GM23248 (cell line): Measurements from ENCODE around the gene GABBR2. TPM values are rescaled to one million over a fixed set of nuclear protein-coding genes. Genes with fewer than 3 reads are reported as not detected.

ENCODE experiments used
- DNase-seq: peaks from one replicate; pipeline ENCODE4 v3.0.0-alpha.2; 2015
- H2AFZ ChIP-seq: fragments of 200-600 bp; sonication (generic); 2 replicates; pipeline ENCODE4 v1.6.1; 2016; ENCODE audit warnings: antibody characterized with exemption
- H3F3A ChIP-seq: fragments of 200-600 bp; sonication (generic); 2 replicates; pipeline ENCODE4 v1.6.1; 2016; ENCODE audit warnings: mild to moderate bottlenecking, antibody characterized with exemption, mixed run types; ENCODE audit not compliant: insufficient read depth
- H3K27ac ChIP-seq: fragments of 200-600 bp; sonication (generic); 2 replicates; pipeline ENCODE4 v1.5.1; 2016; ENCODE audit warnings: mild to moderate bottlenecking
- H3K27me3 ChIP-seq: fragments of 200-600 bp; sonication (generic); replicated peaks from 2 replicates; pipeline ENCODE4 v1.6.1; 2016; ENCODE audit warnings: mild to moderate bottlenecking; ENCODE audit not compliant: insufficient read depth
- H3K36me3 ChIP-seq: fragments of 200-600 bp; sonication (generic); 2 replicates; pipeline ENCODE4 v1.6.1; 2016; ENCODE audit warnings: low read depth, mild to moderate bottlenecking
- H3K4me1 ChIP-seq: fragments of 200-600 bp; sonication (generic); 2 replicates; pipeline ENCODE4 v1.6.1; 2016; ENCODE audit warnings: mild to moderate bottlenecking; ENCODE audit not compliant: insufficient read depth
- H3K4me2 ChIP-seq: fragments of 200-600 bp; sonication (generic); one replicate; pipeline ENCODE4 v1.6.1; 2016; ENCODE audit warnings: mild to moderate bottlenecking; ENCODE audit not compliant: unreplicated experiment
- H3K4me3 ChIP-seq: fragments of 200-600 bp; sonication (generic); 2 replicates; pipeline ENCODE4 v1.5.1; 2016; ENCODE audit warnings: mild to moderate bottlenecking
- H3K79me2 ChIP-seq: fragments of 200-600 bp; sonication (generic); 2 replicates; pipeline ENCODE4 v1.6.1; 2016; ENCODE audit warnings: mild to moderate bottlenecking; ENCODE audit not compliant: insufficient read depth
- H3K9ac ChIP-seq: fragments of 200-600 bp; sonication (generic); 2 replicates; pipeline ENCODE4 v1.6.1; 2016; ENCODE audit warnings: mild to moderate bottlenecking
- H3K9me2 ChIP-seq: fragments of 200-600 bp; sonication (generic); 2 replicates; pipeline ENCODE4 v1.6.1; 2016; ENCODE audit warnings: mixed run types, mild to moderate bottlenecking, moderate library complexity; ENCODE audit not compliant: insufficient read depth
- H3K9me3 ChIP-seq: fragments of 200-600 bp; sonication (generic); one replicate; pipeline ENCODE4 v1.6.1; 2017; ENCODE audit warnings: low read depth
- H4K20me1 ChIP-seq: fragments of 200-600 bp; sonication (generic); 2 replicates; pipeline ENCODE4 v1.6.0; 2016; ENCODE audit not compliant: insufficient read depth
- EZH2 ChIP-seq: fragments of 200-600 bp; sonication (generic); IDR thresholded peaks from 2 replicates; pipeline ENCODE4 v1.6.1; 2018; ENCODE audit warnings: antibody characterized with exemption, mild to moderate bottlenecking; ENCODE audit not compliant: insufficient read depth, poor library complexity, severe bottlenecking
- EZH2phosphoT487 ChIP-seq: fragments of 200-600 bp; sonication (generic); IDR thresholded peaks from 2 replicates; pipeline ENCODE4 v1.6.1; 2018; ENCODE audit warnings: antibody characterized with exemption, moderate library complexity, mild to moderate bottlenecking, low read depth; ENCODE audit not compliant: insufficient read depth
- WGBS, 2 experiments: methylation state at CpG; one replicate each; pipeline ENCODE4 v1.1.6; 2015 to 2017; ENCODE audit warnings: low lambda C conversion rate in 2 of 2, low coverage in 1 of 2; ENCODE audit errors: missing lambda C conversion rate in 2 of 2; 5-methylcytosine and 5-hydroxymethylcytosine counted together
- in situ Hi-C: fragments of 300-500 bp; cut with MboI; formaldehyde crosslinking; loops from 2 replicates; pipeline ENCODE4 v1.15.0; 2020
- polyA plus RNA-seq: library from polyadenylated mRNA; unstranded; fragments of >200 nt; fragmentation: Nextera tagmentation; extraction: Ambion mirVana; gene quantifications from 2 replicates; pipeline ENCODE4 v1.2.1, GENCODE V29; 2016
- total RNA-seq: library from RNA; depleted of rRNA; stranded (reverse); fragments of >200 nt; shearing (Covaris generic); gene quantifications from 2 replicates; pipeline ENCODE4 v1.2.3, GENCODE V29; 2014

GABBR2 gene
- total and polyA plus RNA-seq, 2 experiments from 2014 or later: 7.5 to 13.4 TPM

DNA sequence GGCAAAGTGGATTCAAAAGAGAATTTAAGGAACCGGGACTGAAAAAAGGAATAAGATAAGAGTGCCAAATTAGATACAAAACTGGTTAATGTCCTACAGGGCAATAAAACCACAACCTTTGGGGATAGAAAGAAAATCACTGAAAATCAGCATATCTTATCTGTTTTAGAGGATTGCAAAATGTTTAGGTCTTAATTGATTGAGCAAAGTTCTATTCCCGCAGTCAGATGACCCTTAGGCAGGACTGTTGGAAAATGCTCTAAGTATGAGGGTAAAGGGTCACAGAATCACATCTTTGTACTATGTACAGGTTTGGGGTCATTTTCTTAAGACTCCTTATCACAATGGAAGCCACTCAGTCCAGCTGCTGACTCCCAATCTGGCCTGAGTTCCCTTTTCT is 129.0 kb downstream of the GABBR2 start:
- Histone ChIP-seq H3K4me1 (peaks cover 7% of the 10 kb centered on the region; the same call in 1 of the 2 replicates), H3F3A (no peaks in the 10 kb centered on the region), H3K4me2 (no peak overlapping the region), H3K27me3 (no peaks in the 10 kb centered on the region), H3K9me3 (no peaks in the 10 kb centered on the region), H3K36me3 (no peaks in the 10 kb centered on the region), H4K20me1 (no peaks in the 10 kb centered on the region), H3K4me3 (no peak overlapping the region), H3K79me2 (no peaks in the 10 kb centered on the region), H3K9ac (no peak overlapping the region), H2AFZ (no peak overlapping the region), H3K27ac (no peak overlapping the region), H3K9me2 (no peaks in the 10 kb centered on the region)
- no peak for DNase-seq
- WGBS, 2 experiments: 50 to 53% methylated on average over 2 of the region's 2 CpGs
- TF ChIP-seq EZH2phosphoT487: no peak
- TF ChIP-seq EZH2: no peak
- in situ Hi-C loops: no loop called here

- Histone ChIP-seq H3K79me2 (no peaks in the 10 kb centered on the region), H3F3A (no peaks in the 10 kb centered on the region), H3K4me3 (no peak overlapping the region), H3K9ac (no peak overlapping the region), H4K20me1 (no peaks in the 10 kb centered on the region), H3K27ac (no peak overlapping the region), H3K9me3 (no peaks in the 10 kb centered on the region), H3K27me3 (no peaks in the 10 kb centered on the region), H3K9me2 (no peaks in the 10 kb centered on the region), H2AFZ (no peak overlapping the region), H3K36me3 (no peaks in the 10 kb centered on the region), H3K4me2 (no peak overlapping the region), H3K4me1 (peaks cover 7% of the 10 kb centered on the region; the same call in 1 of the 2 replicates)
- in situ Hi-C loops: no loop called here
- no peak for TF ChIP-seq EZH2
- TF ChIP-seq EZH2phosphoT487: no peak
- no peak for DNase-seq
- 70 to 72% methylated on average over 3 of the region's 3 CpGs for WGBS, 2 experiments
These were observed 131.3 kb downstream of the GABBR2 start for GRCh38 chr9:98577446-98577845.

GRCh38 chr9:98576859-98577258 is 131.9 kb downstream of the GABBR2 start:
- in situ Hi-C loops: no loop called here
- no peak for DNase-seq
- no peaks in the 10 kb centered on the region for H3K9me3 ChIP-seq
- H3K4me2 ChIP-seq: no peak overlapping the region
- H3K27ac ChIP-seq: no peak overlapping the region
- 55 to 61% methylated on average over 3 of the region's 3 CpGs for WGBS, 2 experiments
- peaks cover 7% of the 10 kb centered on the region; the same call in 1 of the 2 replicates for H3K4me1 ChIP-seq
- H3K9ac ChIP-seq: no peak overlapping the region
- no peak overlapping the region for H3K4me3 ChIP-seq
- no peaks in the 10 kb centered on the region for H3K36me3 ChIP-seq
- H3K27me3 ChIP-seq: no peaks in the 10 kb centered on the region
- TF ChIP-seq EZH2phosphoT487 (no peak), EZH2 (no peak)
- no peaks in the 10 kb centered on the region for H3F3A ChIP-seq
- H4K20me1 ChIP-seq: no peaks in the 10 kb centered on the region
- no peaks in the 10 kb centered on the region for H3K9me2 ChIP-seq
- no peaks in the 10 kb centered on the region; the same call in 1 of the 2 replicates for H3K79me2 ChIP-seq
- H2AFZ ChIP-seq: no peak overlapping the region

GRCh38 chr9:98576354-98576753 is 132.4 kb downstream of the GABBR2 start:
- Histone ChIP-seq H3K27me3 (no peaks in the 10 kb centered on the region), H3K4me2 (no peak overlapping the region), H3F3A (no peaks in the 10 kb centered on the region), H3K9me2 (no peaks in the 10 kb centered on the region), H3K27ac (no peak overlapping the region), H3K9me3 (no peaks in the 10 kb centered on the region), H3K4me3 (no peak overlapping the region), H3K79me2 (no peaks in the 10 kb centered on the region; the same call in 1 of the 2 replicates), H3K36me3 (no peaks in the 10 kb centered on the region), H3K4me1 (peaks cover 7% of the 10 kb centered on the region; the same call in 1 of the 2 replicates), H2AFZ (no peak overlapping the region), H4K20me1 (no peaks in the 10 kb centered on the region), H3K9ac (no peak overlapping the region)
- in situ Hi-C loops: no loop called here
- TF ChIP-seq EZH2phosphoT487 (no peak), EZH2 (no peak)
- DNase-seq: no peak
- 67 to 69% methylated on average over 3 of the region's 3 CpGs for WGBS, 2 experiments
